GM12874 (cell line): ENCODE data around the gene ENTPD7.

ENCODE experiments used
- CTCF ChIP-seq: IDR thresholded peaks from 2 replicates; pipeline ENCODE4 v1.5.1; 2011; ENCODE audit warnings: low read depth, mild to moderate bottlenecking, control low read depth, low read length, moderate library complexity; ENCODE audit not compliant: insufficient read depth

ENTPD7 gene

GRCh38 chr10:99629625-99629978, 29.7 kb upstream of the ENTPD7 start:
- no peak for TF ChIP-seq CTCF

- peak; percentile 34 for TF ChIP-seq CTCF
These were observed 28.9 kb upstream of the ENTPD7 start for GRCh38 chr10:99630433-99630832.

- TF ChIP-seq CTCF: no peak
These were observed 28.3 kb upstream of the ENTPD7 start for GRCh38 chr10:99630991-99631390.

- no peak for TF ChIP-seq CTCF
These were observed 27.8 kb upstream of the ENTPD7 start for GRCh38 chr10:99631496-99631895.

GRCh38 chr10:99633832-99634231, 25.5 kb upstream of the ENTPD7 start:
- no peak for TF ChIP-seq CTCF

GRCh38 chr10:99647601-99648151, 11.6 kb upstream of the ENTPD7 start:
- TF ChIP-seq CTCF: no peak

GRCh38 chr10:99648717-99649116, 10.6 kb upstream of the ENTPD7 start:
- no peak for TF ChIP-seq CTCF
